Pulmonary artery endothelial cell (primary cell): ENCODE measurements around the gene XAB2. TPM values are rescaled to one million over a fixed set of nuclear protein-coding genes. Genes with fewer than 3 reads are reported as not detected.

ENCODE experiments used
- DNase-seq: peaks from one replicate; pipeline ENCODE4 v3.0.0-alpha.2; 2011; ENCODE audit warnings: low read depth, low spot score
- total RNA-seq: library from RNA; depleted of rRNA; stranded (reverse); fragments of >200 nt; gene quantifications from 2 replicates; pipeline ENCODE4 v1.2.3, GENCODE V29; 2014

The XAB2 gene
- total RNA-seq, 1 donor from 2014 or later = 23.9 TPM

DNA sequence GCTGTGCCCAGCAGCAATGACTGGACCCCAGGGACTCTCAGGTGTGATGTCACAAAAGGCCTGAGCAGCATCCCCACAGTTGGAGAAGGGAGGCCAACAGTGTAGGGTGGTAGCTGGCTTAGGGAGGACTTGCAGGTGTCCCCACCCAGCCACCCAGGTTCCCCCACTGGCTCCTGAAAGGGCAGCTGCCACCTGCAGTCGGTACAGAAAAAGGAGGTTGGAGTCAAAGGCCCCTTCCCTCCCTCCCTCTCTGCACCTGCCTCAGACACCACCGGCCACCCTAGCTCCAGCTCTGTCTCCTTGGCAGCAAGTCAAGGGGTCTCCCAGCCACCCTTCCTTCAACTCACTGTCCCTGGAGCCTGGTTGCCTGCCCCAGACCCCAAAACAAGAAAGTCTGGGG lies 4.4 kb upstream of the XAB2 start, which contains the start of gene PCP2:
TSS of gene PCP2 (minus strand) at position 22 of the 400 bp plus-strand sequence. CDS start 262 bp downstream, outside the sequence.
- DNase-seq = no peak

DNA sequence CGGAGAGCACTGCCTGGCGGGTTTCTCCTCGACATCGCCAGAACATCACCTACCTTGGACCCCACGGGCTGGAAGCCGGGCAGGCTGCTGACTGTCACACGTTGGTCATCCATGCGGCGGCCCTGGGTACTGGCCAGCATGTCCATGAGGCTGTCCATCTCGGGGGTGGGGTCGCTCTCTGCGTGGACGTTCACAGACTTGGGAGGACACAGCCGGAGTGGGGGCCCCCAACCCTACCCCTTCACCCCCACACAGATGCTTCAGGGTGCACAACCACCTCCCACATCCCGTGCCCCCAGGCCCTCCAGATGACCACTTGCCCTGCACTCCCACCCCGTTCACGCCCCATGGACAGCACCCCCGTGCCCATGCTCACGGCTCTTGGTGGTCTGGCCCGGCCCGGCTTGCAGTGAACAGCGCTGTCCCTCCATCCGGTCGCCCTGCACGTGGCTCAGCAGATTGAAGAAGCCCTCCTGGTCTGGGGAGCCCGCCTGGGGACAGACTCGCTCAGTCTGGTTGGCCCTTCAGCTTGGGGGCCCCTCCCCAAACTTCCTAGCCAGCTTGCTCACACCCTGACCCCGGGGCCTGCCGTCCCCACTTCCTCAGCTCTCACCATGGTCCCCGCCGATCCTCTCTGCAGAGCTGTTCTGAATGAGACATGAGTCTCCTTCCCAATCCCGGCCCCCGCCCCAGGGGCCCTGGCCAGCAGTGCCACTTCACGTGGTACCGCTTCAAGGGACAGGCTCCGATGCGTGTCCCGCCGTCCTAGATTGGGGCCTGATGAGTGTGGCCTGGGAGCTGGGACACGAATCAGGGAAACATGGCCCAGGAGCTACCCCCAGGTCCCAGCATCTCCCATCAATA lies 3.2 kb upstream of the XAB2 start:
- no peak for DNase-seq

DNA sequence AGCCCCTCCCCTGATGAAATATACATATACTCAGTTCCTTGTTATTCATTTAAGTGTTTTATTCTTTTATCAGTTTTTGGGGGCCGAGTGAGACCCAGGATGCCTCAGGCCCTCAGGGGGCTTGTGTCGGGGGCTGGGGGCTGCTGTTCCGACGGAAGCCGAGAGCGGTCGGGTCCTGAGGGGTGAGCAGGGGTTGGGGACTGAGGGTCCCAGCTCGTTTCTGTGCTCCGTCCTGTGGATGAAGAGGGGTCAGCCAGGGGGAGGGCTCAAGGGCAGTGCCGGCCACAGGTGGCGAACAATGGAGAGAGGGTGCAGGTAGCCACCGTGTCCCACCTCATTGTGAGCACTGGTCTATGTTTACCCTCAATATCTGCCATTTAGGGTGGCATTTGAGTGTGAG lies 2.2 kb upstream of the XAB2 start:
- DNase-seq = no peak

DNA sequence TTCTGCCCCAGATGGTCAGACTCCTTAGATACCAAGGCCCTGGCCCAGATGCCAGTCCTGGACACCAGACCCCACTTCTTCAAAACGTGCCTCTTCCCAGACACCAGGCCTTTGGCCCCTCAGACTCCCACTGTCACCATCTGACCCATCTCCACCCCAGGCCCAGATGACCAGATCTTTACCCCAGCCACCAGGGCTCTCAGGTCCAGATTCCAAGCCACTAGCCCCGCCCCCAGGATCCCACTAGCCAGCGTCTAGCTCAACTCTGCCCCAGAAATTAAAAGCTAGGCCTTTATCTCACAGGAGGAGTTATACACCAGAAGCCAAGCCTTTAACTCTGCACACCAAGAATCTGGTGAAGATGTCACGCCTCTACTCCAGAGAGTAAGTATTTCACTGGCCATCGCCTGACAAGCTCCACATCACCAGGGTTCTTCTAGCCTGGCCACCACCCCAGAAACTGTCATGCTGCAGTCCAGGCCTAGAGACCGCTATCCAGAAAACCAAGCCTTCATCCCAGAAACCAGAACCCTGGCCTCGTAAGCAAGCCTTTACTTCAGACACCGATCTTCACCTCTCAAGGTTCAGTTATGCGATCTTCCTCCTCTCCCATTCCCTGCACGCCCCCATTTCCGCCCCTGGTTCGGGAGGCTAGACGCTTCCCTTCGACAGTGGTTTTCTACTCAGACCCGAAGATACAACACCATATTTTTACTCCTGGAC lies 595 bp downstream of the XAB2 start:
- no peak for DNase-seq

DNA sequence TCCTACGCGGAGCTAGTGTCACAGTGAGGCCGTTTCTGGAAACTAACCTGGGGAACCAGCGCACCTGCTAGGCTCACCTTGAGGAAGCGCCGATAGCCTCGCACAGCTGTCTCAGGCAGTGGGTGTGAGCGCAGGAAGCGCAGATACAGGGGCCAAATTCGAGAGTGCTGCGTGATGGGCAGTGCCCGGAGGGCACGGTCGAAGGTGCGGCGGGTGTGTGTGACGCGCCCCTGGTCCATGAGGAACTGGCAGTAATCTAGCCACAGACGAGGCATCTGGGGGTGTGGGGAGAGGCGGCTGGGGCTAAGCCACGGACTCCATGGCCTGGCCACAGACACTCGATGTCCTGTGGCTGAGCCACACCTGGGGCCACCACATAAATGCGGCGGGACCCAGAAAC lies 2.2 kb downstream of the XAB2 start:
- DNase-seq = no peak

DNA sequence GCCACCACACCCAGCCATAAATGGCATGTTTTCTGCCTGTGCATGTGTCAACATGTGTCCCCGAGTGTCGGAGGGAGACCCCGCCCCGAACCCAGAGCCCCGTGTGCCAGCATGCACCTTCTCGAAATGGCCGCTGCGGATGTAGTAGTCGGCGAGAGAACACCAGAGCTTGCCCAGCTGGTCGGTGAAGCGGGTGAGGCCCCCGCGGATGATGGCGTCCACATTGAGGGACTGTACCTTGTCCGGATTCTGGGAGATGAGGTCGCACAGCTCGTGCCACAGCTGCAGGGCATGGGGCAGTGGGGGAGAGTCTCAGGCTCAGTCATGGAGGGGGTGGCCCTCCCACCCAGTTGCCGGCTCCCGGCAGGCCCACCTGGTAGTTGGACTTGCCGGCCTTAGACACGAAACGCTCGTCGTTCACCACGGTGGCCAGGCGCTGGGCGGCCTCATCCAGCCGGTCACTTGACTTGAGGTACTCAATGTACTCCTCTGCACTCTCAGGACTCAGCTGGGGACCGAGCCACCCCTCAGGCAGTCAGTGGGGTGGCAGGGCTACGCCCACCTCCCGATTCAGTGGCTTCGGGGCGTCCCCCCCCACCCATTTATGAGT lies 3.5 kb downstream of the XAB2 start:
- DNase-seq = no peak

DNA sequence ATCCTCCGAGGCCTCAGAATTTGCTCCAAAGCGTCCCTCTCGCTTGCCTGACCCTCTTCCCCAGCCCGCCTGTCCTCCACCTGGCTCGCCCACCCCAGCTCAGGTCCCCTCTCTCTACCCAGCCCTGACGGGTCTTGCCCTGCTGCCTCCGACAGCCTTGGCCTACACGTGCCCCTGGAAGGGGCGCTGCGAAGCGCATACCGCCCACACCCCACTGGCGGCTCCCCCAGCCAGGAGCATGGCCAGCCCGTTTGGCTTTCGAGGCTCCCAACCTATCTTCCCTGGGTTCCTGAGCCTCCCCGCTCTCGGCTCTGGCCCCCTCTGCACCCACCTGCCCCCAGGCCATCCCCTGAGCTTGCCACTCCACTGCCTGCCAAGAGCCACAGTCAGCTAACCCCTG lies 4.5 kb downstream of the XAB2 start:
- DNase-seq = no peak

DNA sequence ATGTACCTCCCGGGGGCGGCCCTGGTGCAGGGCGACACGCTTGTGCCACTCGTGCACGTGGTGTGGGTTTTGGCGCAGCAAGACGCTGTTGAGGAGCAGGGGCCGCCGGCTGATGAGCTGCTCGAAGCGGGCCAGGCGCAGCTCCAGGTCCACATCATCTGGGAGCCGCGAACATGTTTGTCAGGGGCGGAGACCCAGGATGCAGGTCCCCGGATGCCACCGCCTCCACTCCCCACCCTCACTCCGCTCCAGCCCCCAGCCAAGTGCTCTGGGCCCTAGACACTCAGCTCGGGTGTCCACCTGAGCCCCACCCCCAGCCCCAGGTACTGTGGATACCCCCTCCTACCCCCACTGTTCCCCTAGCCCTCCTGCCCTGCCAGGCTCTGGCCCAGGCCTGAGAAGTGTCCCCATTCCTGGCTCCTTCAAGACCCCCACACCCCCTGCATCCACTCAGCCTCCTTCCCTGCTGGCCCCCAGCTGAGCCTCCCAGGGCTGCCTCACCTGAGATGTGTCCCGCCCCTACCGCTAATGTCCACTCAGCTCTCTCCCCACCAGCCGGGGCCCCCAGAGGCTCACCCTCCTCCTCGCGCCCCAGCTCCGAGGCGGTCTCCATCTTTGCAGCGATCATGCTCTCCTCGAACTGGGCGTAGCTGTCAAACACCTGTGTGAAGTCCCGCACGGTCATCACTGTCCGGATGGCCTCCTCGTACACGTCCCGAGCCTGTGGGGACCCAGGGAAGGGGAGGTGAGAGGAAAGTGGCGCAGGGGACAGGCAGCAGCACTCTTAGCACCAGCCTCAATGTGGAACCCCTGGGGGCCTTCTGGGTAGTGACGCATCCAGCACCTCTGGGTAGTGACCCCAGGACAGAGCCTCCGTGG lies 5.4 kb downstream of the XAB2 start:
- no peak for DNase-seq

DNA sequence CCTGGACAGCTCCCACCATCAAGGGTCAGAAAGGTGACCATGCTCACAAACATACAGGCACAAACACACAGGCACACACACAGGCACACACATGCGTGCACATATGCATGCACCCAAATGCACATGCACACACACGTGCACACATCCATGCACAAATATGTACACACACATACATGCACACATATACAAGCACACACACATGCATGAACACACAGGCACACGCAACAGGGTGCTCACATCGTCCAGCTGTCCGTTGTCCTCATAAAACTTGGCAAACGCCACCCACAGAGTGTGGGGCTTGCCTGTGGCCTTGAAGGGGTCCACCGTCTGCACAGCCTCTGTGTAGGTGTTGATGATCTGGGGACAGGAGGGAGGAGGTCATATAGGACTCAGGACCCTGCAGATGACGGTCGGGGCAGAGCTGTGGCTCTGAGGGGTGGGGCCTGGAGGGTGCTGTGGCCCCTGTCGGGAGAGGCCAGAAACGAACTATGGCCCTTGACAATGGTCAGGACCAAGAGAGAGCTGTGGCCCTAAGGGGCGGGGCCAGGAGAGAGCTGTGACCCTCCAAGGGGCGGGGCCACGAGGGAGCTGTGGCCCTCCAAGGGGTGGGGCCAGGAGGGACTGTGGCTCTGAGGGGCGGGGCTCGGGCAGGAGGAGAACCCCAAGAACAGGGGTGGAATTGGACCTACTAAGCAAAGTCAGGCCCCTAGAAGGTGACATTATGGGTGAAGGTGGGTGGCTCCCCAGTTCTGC lies 6.2 kb downstream of the XAB2 start:
- DNase-seq = no peak

DNA sequence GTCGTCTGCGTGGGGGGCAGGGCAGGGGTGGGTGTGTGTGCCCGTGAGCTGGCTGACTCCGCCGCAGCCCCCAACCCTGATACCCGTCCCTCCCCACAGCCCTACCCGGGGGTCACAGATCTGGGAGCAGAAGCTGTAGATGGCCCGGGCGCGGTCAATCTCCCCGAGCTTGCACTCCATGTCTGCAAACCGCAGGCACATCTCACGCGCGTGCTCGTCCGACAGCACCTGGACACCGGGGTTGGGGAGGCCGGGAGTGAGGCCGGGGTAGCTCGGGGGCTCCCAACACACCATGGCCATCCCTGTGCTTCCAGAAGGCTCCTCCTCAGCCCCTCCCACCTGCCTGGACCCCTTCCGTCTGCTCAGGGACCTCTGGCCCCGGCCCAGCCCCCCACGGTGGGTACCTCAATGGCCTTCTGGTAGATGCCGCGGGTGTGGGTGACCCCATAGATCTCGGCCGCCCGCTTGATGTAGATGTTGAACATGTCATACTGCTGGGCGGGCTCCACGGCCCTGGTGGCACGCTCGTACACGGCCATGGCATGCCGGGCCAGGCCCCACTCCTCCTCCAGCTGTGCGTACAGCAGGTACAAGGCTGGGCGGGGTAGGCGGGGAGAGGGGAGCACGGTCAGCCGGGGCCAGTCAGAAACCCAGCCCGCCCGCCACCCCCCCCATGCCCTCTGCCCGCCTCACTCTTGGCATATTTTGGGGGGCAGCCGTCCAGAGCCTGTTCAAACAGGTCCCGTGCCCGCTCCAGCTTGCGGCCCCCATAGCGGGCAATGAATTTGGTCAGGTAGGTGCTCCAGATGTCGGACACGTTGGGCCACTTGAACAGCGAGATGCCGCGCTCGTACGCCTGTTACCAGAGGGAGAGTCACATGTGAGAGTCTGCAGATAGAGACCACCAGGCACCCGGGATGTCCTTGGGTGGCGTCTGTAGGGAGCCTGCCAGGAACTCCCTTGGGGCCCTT lies 8.6 kb downstream of the XAB2 start:
- DNase-seq = no peak

DNA sequence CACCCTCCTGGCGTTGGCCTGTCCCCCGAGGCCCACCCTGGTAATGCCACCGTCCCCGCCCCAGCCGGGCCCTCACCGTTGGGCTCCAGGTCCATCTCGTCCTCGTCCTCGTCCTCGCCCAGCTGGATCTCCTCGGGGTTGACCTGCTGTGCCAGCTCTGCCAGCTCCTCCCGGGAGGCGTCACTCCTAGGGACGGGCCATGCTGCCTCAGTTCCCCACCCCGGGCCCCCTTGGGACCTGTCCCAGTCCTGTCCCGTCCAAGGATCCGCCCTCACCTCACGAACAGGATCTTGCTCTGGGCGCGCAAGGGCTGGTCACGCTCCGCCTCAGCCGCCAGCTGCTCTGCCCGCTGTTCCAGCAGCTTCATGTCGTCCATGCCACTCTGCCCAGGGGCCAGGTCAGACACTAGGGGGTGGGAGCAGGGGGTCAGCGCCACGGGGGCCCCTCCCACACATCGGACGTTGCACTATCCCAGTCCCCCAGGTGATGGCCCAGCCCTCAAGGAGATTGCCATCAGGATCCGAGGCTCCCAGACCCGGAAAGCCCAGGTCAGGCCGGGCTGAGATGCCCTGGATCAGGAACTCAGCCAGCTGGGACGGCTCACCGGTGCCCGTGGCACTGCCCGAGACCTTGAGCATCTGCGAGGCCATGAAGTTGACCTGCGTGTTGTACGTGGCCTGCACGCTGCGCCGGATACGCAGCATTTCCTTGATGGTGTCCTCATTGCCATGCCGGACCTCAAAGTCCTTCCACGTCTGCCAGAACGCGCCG lies 9.5 kb downstream of the XAB2 start:
- no peak for DNase-seq

DNA sequence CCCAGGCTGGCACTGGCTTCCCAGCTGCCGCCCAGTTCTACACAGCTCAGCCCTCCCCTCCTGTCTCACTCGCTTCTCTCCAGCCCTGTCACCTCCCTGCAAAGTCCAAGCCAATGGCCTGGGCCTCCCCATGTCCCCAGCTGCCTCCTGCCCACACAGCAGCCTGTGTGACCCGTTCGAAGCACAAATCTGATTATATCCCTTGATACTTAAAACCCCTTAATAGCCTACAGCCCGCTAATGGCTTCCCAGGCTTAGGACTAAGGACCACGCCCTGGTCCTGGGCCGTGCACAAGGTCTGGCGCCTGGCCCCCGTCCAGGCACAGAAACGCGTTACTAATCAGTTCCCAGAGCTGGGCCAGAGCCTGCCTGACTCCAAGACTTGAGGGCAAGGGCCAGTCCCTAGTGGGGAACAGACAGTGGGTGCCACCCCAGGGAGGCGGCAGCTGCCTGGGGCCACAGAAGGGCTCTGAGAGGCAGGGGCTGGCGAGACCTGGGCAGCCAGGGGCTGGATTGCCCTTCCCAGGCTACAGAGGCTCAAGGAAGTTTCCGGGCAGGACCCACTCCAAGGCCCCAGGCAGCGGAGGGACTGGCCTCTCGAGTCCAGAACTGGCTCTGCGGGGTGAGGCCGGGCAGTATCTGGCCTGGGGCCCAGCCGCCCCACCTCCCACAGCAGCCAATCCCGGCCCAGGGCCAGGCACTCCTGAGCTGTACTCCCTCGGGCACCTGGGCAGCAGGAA lies 10.4 kb downstream of the XAB2 start:
- no peak for DNase-seq

DNA sequence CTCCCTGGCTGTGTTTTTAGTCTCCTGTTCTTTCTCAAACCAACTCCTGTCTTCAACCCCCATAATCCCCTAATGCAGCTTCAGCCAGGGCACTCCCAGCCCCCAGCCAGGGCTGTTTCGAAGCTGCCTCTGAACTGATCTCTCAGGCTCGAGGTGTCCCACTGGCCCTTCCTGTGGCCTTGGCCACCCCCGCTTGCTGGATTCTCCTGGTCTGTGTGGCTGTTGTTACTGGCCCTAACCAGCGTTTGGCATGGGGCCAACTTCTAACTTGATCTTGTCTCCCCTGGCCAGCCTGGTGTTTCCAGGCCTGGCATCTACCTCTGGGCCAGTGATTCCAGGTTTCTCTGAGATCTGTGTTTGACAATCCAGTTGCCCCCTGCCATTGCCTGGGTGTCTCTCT lies 11.0 kb downstream of the XAB2 start:
- DNase-seq = no peak

DNA sequence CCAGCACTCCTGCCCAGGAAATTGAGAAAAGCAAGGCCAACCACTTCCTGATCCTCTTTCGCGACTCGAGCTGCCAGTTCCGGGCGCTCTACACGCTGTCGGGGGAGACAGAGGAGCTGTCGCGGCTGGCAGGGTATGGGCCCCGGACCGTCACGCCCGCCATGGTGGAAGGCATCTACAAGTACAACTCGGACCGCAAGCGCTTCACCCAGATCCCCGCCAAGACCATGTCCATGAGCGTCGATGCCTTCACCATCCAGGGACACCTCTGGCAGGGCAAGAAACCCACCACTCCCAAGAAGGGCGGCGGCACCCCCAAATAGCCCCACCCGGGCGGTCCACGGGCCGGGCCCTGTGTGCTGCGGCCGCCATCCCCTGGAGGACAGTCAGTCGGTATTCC lies 11.6 kb downstream of the XAB2 start:
- no peak for DNase-seq

DNA sequence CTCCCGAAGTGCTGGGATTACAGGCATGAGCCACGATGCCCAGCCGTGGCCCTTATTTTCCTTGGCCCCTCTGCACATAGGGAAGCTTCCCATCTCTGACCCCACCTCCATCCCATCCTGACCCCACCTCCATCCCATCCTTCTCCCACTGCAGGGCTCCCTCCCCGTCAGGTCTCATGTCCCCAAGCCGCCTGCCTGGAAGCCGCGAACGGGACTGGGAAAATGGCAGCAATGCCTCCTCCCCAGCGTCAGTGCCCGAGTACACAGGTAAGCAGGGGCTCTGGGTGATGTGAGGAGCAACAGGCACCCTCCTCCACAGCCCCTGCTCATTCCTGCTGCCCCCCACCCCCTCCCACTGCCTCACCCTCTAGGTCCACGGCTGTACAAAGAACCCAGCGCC lies 12.2 kb downstream of the XAB2 start:
- DNase-seq = no peak

DNA sequence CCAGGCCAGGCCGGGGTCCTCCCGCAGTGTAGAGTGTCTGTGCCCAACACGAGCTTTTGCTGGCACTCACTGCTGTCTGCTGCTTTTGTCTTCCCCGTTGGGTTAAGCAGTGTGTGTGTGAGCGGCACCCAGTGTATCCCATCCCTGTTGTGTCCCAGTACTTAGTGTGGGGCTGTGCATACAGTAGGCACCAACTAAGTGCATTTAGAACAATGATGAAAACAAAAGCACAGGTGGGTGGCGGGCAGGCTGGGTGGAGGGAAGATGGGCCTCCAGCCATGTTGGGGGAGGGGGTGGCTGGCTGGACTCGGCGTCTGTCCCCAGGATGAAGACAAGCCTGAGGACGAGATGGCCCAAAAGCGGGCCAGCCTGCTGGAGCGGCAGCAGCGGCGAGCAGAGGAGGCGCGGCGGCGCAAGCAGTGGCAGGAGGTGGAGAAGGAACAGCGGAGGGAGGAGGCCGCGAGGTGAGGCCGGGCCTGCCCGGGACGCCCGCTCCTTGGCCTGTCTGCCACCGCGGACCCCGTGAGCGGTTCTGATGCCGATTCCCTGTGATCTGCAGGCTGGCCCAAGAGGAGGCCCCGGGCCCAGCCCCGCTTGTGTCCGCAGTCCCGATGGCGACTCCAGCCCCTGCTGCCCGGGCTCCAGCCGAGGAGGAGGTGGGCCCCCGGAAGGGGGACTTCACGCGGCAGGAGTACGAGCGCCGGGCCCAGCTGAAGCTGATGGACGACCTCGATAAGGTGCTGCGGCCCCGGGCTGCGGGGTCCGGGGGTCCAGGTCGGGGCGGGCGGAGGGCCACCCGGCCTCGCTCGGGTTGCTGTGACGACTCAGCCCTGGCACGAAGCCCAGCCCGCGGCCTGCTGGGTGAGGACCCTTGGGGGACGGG lies 14.2 kb downstream of the XAB2 start:
- DNase-seq = no peak
